Heart left ventricle (tissue), 16 donors: ENCODE results near the gene PRX. TPM values are rescaled to one million over a fixed set of nuclear protein-coding genes. Genes with fewer than 3 reads are reported as not detected.

Experiments used
- ATAC-seq, 4 donors: fragments of 200-7000 bp; cut with Tn5 transposase; one replicate each; pipeline ENCODE4 v1.9.1; 2020 to 2022; ENCODE audit warnings: moderate library complexity in 4 of 4, mild to moderate bottlenecking in 3 of 4, moderate number of reproducible peaks in 1 of 4
- DNase-seq, 5 donors: peaks; one replicate each; pipeline ENCODE4 v3.0.0-alpha.2; 2020
- H3K27ac ChIP-seq, 12 donors: fragments of 200-600 bp; sonication (generic) in 4 of 12; one replicate each; pipeline versions ENCODE4 v1.5.0 to v1.8.0; 2016 to 2022; ENCODE audit warnings: mild to moderate bottlenecking in 2 of 12
- H3K27me3 ChIP-seq, 9 donors: fragments of 200-600 bp; sonication (generic) in 2 of 9; one replicate each; pipeline versions ENCODE4 v1.5.1 to v1.8.0; 2016 to 2022; ENCODE audit warnings: mild to moderate bottlenecking in 3 of 9
- H3K36me3 ChIP-seq, 9 donors: fragments of 200-600 bp; sonication (generic) in 2 of 9; one replicate each; pipeline versions ENCODE4 v1.5.0 to v1.8.0; 2018 to 2022; ENCODE audit warnings: mild to moderate bottlenecking in 2 of 9
- H3K4me1 ChIP-seq, 12 donors: fragments of 200-600 bp; sonication (generic) in 4 of 12; one replicate each; pipeline versions ENCODE4 v1.5.0 to v1.8.0; 2016 to 2022; ENCODE audit warnings: mild to moderate bottlenecking in 3 of 12
- H3K4me3 ChIP-seq, 12 donors: fragments of 200-600 bp; sonication (generic) in 4 of 12; one replicate each; pipeline versions ENCODE4 v1.5.0 to v1.8.0; 2017 to 2022; ENCODE audit warnings: mild to moderate bottlenecking in 9 of 12, moderate library complexity in 4 of 12
- H3K9me3 ChIP-seq, 12 donors: fragments of 200-600 bp; sonication (generic) in 4 of 12; one replicate each; pipeline versions ENCODE4 v1.5.0 to v1.8.0; 2016 to 2022; ENCODE audit warnings: mild to moderate bottlenecking in 1 of 12
- CTCF ChIP-seq, 12 donors: fragments of 200-600 bp; sonication (generic) in 4 of 12; IDR thresholded peaks; one replicate each; pipeline versions ENCODE4 v1.5.0 to v1.8.0; 2018 to 2022; ENCODE audit warnings: antibody characterized with exemption in 12 of 12, mild to moderate bottlenecking in 5 of 12
- POLR2A ChIP-seq, 2 donors: fragments of 450-650 bp; IDR thresholded peaks; one replicate each; pipeline ENCODE4 v1.6.1; 2017; ENCODE audit warnings: antibody characterized with exemption in 2 of 2, mild to moderate bottlenecking in 2 of 2, moderate library complexity in 2 of 2
- WGBS, 4 donors: extraction: QIAGEN DNeasy Blood & Tissue Kit in 2 of 4; methylation state at CpG; one replicate each; pipeline versions ENCODE4 v1.1.5 to v1.1.7; 2013 to 2018; 5-methylcytosine and 5-hydroxymethylcytosine counted together
- intact Hi-C, 10 donors: fragments of 100-400 bp; cut with DNase I; formaldehyde crosslinking; loops; one replicate each; pipeline versions ENCODE4 v1.11.1 to v1.14.2; 2022
- polyA plus RNA-seq, 2 donors: library from polyadenylated mRNA; stranded (reverse); fragments of 200-250 nt; gene quantifications; one replicate each; pipeline ENCODE4 v1.2.3, GENCODE V29; 2013
- total RNA-seq, 9 donors: library from RNA; depleted of rRNA in 2 of 9; stranded (reverse); fragments of >200 nt in 2 of 9; fragmentation: NEBNext Ultra II Directional in 3 of 9; extraction: Animal tissue kit (Norgen Biotek cat#: 25700) in 3 of 9; gene quantifications; one replicate each; pipeline versions ENCODE4 v1.1.0 to v1.2.4, GENCODE V29; 2016 to 2023
- donor health status: ischemic (EF 13 %, LVEDD 7.1; RV severe dilation, severe dysfunction).
- donor health status: healthy with polysubstance abuse.
- donor health status: DM: no; HTN: yes; CAD: no.
- donor health status: DM: no; HTN: no; CAD: no.
- donor health status: ischemic (EF 25% LVEDD 6.9; RV normal size, moderate dysfunction).
- donor health status: ischemic (EF 25% LVEDD 5.7; RV mildly dilated, moderate dysfunction).
- donor health status: healthy.
- donor health status: DM: yes; HTN: yes; CAD: no.
- donor health status: ischemic (EF 35%, LVEDD 5.7; RV mildly dilated, moderate dysfunction).
- donor health status: nonischemic (EF 11% LVEDD 7.7; RV severe dilation, severe dysfunction).
- donor health status: DM: yes; HTN: yes; CAD: no.
- donor health status: PGD.
- donor health status: ischemic (EF 29% LVEDD 5.4; RV normal size, mild dysfunction).
- donor health status: nonischemic (EF 23%, LVEDD 6.1; RV moderate dilation, normal function).

Gene PRX
- total and polyA plus RNA-seq, 11 donors: 2.5 to 4.6 (median 3.1) TPM

DNA sequence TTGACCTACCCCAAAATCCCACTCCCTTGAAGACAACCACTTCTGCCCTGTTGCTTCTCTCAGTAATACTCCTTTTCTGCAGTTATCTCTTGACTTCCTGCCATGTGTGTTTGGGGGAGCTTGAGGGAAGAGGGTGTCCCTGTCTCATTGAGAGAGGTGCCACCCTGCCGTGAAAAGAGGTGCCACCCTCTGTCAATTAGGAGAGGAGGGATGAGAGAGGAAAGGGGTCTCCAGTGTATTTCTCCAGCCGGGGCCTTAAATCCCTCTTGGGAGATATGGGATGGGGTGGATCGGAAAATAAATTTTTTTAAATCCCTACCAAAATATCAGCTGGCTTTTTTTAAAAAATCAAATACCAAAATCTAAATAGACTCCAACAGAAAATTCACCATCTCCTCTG is 48.2 kb downstream of the PRX start:
- peak overlapping the region in 4 of 12 donors; percentile 36 to 57 (median 42) for H3K4me3 ChIP-seq
- ATAC-seq (no peak), DNase-seq (no peak)
- TF ChIP-seq CTCF (IDR thresholded peaks at IDR 0.05) (no peak), POLR2A (IDR thresholded peaks at IDR 0.05) (no peak)
- H3K4me1 ChIP-seq: peaks cover 0 to 52% (median 3%) of the 10 kb centered on the region in 12 donors
- no peaks in the 10 kb centered on the region for H3K9me3 ChIP-seq
- H3K36me3 ChIP-seq: peaks cover 0 to 37% (median 34%) of the 10 kb centered on the region in 9 donors
- 71 to 74% (median 72%) methylated on average over 3 of the region's 3 CpGs for WGBS, 4 donors
- H3K27me3 ChIP-seq: no peaks in the 10 kb centered on the region
- intact Hi-C loops: no loop called here
- no peak overlapping the region for H3K27ac ChIP-seq

GRCh38 chr19:40363069-40363468 is 50.1 kb downstream of the PRX start:
- Histone ChIP-seq H3K36me3 (peaks cover 0 to 25% (median 22%) of the 10 kb centered on the region in 9 donors), H3K9me3 (no peaks in the 10 kb centered on the region), H3K27me3 (no peaks in the 10 kb centered on the region), H3K27ac (peak overlapping the region in 1 of 12 donors; percentile 72), H3K4me1 (peaks cover 0 to 69% (median 3%) of the 10 kb centered on the region in 12 donors), H3K4me3 (no peak overlapping the region)
- no peak for TF ChIP-seq CTCF (IDR thresholded peaks at IDR 0.05)
- TF ChIP-seq POLR2A (IDR thresholded peaks at IDR 0.05): no peak
- ATAC-seq: no peak
- DNase-seq: no peak
- intact Hi-C loops: no loop called here
- whole genome bisulfite sequencing, 4 donors: 80 to 89% (median 85%) methylated on average over 5 of the region's 5 CpGs

- intact Hi-C loops: no loop called here
- Histone ChIP-seq H3K27me3 (no peaks in the 10 kb centered on the region), H3K9me3 (no peaks in the 10 kb centered on the region), H3K4me1 (peaks cover 0 to 78% (median 3%) of the 10 kb centered on the region in 12 donors), H3K4me3 (no peak overlapping the region), H3K36me3 (peaks cover 0 to 19% (median 14%) of the 10 kb centered on the region in 9 donors), H3K27ac (peak overlapping the region in 1 of 12 donors; percentile 72)
- TF ChIP-seq POLR2A (IDR thresholded peaks at IDR 0.05) (no peak), CTCF (IDR thresholded peaks at IDR 0.05) (no peak)
- no peak for DNase-seq
- 90 to 95% (median 93%) methylated on average over 3 of the region's 3 CpGs for WGBS, 4 donors
- ATAC-seq: no peak
These were observed 51.0 kb downstream of the PRX start for GRCh38 chr19:40362160-40362559.

DNA sequence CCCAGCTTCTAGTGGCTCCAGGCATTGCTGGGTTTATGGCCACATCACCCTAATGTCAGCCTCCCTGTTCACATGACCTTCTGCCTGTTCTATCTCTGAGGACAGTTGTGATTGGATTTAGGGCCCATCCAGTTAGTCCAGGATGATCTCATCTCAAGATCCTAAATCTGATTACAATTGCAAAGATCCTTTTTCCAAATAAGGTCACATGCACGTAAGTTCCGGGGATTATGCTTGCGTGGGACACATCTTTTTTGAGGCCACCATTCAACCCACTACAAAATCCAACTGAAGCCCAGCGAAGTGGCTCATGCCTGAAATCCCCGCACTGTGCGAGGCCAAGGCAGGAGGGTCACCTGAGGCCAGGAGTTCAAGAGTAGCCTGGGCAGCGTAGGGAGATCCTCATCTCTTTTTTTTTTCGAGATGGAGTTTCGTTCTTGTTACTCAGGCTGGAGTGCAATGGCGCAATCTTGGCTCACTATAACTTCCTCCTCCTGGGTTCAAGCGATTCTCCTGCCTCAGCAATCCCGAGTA is 52.4 kb downstream of the PRX start:
- 87 to 88% (median 88%) methylated on average over 12 of the region's 12 CpGs for WGBS, 4 donors
- peaks cover 0 to 13% (median 6%) of the 10 kb centered on the region in 9 donors for H3K36me3 ChIP-seq
- peaks cover 0 to 72% (median under 1%) of the 10 kb centered on the region in 12 donors for H3K4me1 ChIP-seq
- peak in 2 of 4 donors; percentile 5 to 33 for ATAC-seq
- no peak overlapping the region for H3K4me3 ChIP-seq
- intact Hi-C loops: no loop called here
- H3K9me3 ChIP-seq: no peaks in the 10 kb centered on the region
- H3K27ac ChIP-seq: peak overlapping the region in 1 of 12 donors; percentile 72
- H3K27me3 ChIP-seq: no peaks in the 10 kb centered on the region
- peak in 2 of 5 donors; percentile 43 to 62 for DNase-seq
- TF ChIP-seq POLR2A (IDR thresholded peaks at IDR 0.05) (no peak), CTCF (IDR thresholded peaks at IDR 0.05) (no peak)
